ENCODE results near the gene ERN1.

GRCh38 chr17:64040206-64040605, 89.7 kb downstream of the ERN1 start:
- TF ChIP-seq CTCF (IDR thresholded peaks at IDR 0.05) = no peak
- no peak for TF ChIP-seq POLR2A (IDR thresholded peaks at IDR 0.05)
